K562 (cell line): ENCODE data around the gene DYRK1A. TPM values are rescaled to one million over a fixed set of nuclear protein-coding genes. Genes with fewer than 3 reads are reported as not detected.

Experiments
- EGR1 ChIP-seq: fragments of 450-650 bp; conservative IDR thresholded peaks from 2 replicates; pipeline ENCODE4 v1.6.1; 2017; ENCODE audit warnings: mild to moderate bottlenecking
- ETV1 ChIP-seq: fragments of 450-650 bp; conservative IDR thresholded peaks from 2 replicates; pipeline ENCODE4 v1.6.1; 2016; ENCODE audit warnings: missing genetic modification characterization, control low read depth, low read depth, missing compliant biosample characterization
- FOXA3 ChIP-seq, 2 experiments: fragments of 450-650 bp in 1 of 2; sonication (generic) in 1 of 2; formaldehyde crosslinking; IDR thresholded peaks in 1 of 2; conservative IDR thresholded peaks in 1 of 2; 2 replicates each; pipeline versions ENCODE4 v1.4.0 to v1.8.0; 2020 to 2022; ENCODE audit warnings: mild to moderate bottlenecking in 2 of 2, missing genetic modification reagents in 1 of 2
- GATA2 ChIP-seq: sonication (generic); formaldehyde crosslinking; IDR thresholded peaks from 2 replicates; pipeline ENCODE4 v1.4.0; 2020; ENCODE audit warnings: mild to moderate bottlenecking, missing genetic modification reagents
- HMGN3 ChIP-seq: IDR thresholded peaks from 2 replicates; pipeline ENCODE4 v1.6.1; 2011; ENCODE audit warnings: borderline replicate concordance, low read depth, mild to moderate bottlenecking, mixed read lengths, low read length; ENCODE audit not compliant: insufficient read length; ENCODE audit errors: extremely low read depth
- KLF16 ChIP-seq: IDR thresholded peaks from 2 replicates; pipeline ENCODE4 v1.6.1; 2016; ENCODE audit warnings: antibody characterized with exemption
- NCOA1 ChIP-seq: fragments of 450-650 bp; IDR thresholded peaks from 2 replicates; pipeline ENCODE4 v1.6.1; 2016; ENCODE audit warnings: low read depth
- NFIX ChIP-seq: fragments of 250-450 bp; sonication (Bioruptor Pico); IDR thresholded peaks from 2 replicates; pipeline ENCODE4 v1.4.0; 2020; ENCODE audit warnings: low read depth, mild to moderate bottlenecking, moderate library complexity
- PML ChIP-seq: IDR thresholded peaks from 2 replicates; pipeline ENCODE4 v1.6.1; 2012; ENCODE audit warnings: low read length, inconsistent platforms
- POLR3G ChIP-seq: IDR thresholded peaks from 2 replicates; pipeline ENCODE4 v1.6.1; 2011; ENCODE audit not compliant: insufficient read length, insufficient replicate concordance; ENCODE audit errors: extremely low read depth
- PYGO2 ChIP-seq: fragments of 450-650 bp; IDR thresholded peaks from 2 replicates; pipeline ENCODE4 v1.6.1; 2016; ENCODE audit warnings: mild to moderate bottlenecking, missing genetic modification characterization, moderate library complexity, missing compliant biosample characterization
- RBBP5 ChIP-seq: fragments of 200-600 bp; sonication (generic); IDR thresholded peaks from 2 replicates; pipeline ENCODE4 v1.6.1; 2012; ENCODE audit warnings: borderline replicate concordance, mild to moderate bottlenecking, low read length, control low read depth, inconsistent platforms; ENCODE audit not compliant: insufficient read depth, poor library complexity, severe bottlenecking
- SIX5 ChIP-seq, 2 experiments: IDR thresholded peaks; 2 replicates each; pipeline ENCODE4 v1.6.1; 2011; ENCODE audit warnings: low read length in 2 of 2, borderline replicate concordance in 1 of 2, low read depth in 1 of 2, mild to moderate bottlenecking in 1 of 2, moderate library complexity in 1 of 2; ENCODE audit not compliant: insufficient read depth in 1 of 2
- TARDBP ChIP-seq: fragments of 450-650 bp; IDR thresholded peaks from 2 replicates; pipeline ENCODE4 v1.6.1; 2016
- TCF7 ChIP-seq: sonication (generic); IDR thresholded peaks from 2 replicates; pipeline ENCODE4 v1.6.1; 2016; ENCODE audit warnings: antibody characterized with exemption, borderline replicate concordance
- ZNF239 ChIP-seq: fragments of 250-450 bp; sonication (Bioruptor Pico); IDR thresholded peaks from 2 replicates; pipeline ENCODE4 v1.4.0; 2020; ENCODE audit warnings: mild to moderate bottlenecking
- ZNF384 ChIP-seq: IDR thresholded peaks from 2 replicates; pipeline ENCODE4 v1.6.1; 2012; ENCODE audit warnings: low read depth, low read length, improper control_type of control experiment
- ZNF699 ChIP-seq: fragments of 250-450 bp; sonication (Bioruptor Pico); IDR thresholded peaks from 2 replicates; pipeline ENCODE4 v1.8.0; 2021; ENCODE audit warnings: mild to moderate bottlenecking, moderate library complexity; ENCODE audit not compliant: insufficient replicate concordance
- ZNF780A ChIP-seq: fragments of 250-450 bp; sonication (Bioruptor Pico); IDR thresholded peaks from 2 replicates; pipeline ENCODE4 v1.5.0; 2021; ENCODE audit warnings: mild to moderate bottlenecking
- polyA plus RNA-seq, 8 experiments: library from polyadenylated mRNA; depleted of rRNA in 4 of 8; stranded (reverse) in 5 of 8; unstranded in 3 of 8; fragments of >200 nt; fragmentation: Nextera tagmentation in 2 of 8; fragmentation: Illumina TruSeq in 1 of 8; extraction: Ambion mirVana in 2 of 8; extraction: Trizol in 1 of 8; gene quantifications; 2 replicates each; pipeline versions ENCODE4 v1.2.1 to v1.2.3, GENCODE V29; 2011 to 2014; ENCODE audit warnings: inconsistent platforms in 1 of 8, missing spikeins in 1 of 8
- total RNA-seq, 7 experiments: library from RNA; depleted of rRNA in 6 of 7; stranded (reverse); fragments of >200 nt in 6 of 7; fragmentation: Illumina TruSeq in 2 of 7; extraction: Trizol in 2 of 7; gene quantifications; 2 replicates each; pipeline versions ENCODE4 v1.2.1 to v1.2.3, GENCODE V29; 2011 to 2021; ENCODE audit warnings: low replicate concordance in 1 of 7
- TF ChIP-seq, protein P1 (sequence below): fragments of 250-450 bp; sonication (Bioruptor Pico); IDR thresholded peaks from 2 replicates; pipeline ENCODE4 v1.8.0; 2021; ENCODE audit warnings: mild to moderate bottlenecking, moderate library complexity
- TF ChIP-seq, protein P2 (sequence below): fragments of 250-450 bp; sonication (Bioruptor Pico); IDR thresholded peaks from 2 replicates; pipeline ENCODE4 v1.4.0; 2020
- TF ChIP-seq, protein P3 (sequence below): fragments of 450-650 bp; IDR thresholded peaks from one replicate; pipeline ENCODE4 v1.6.1; 2018; ENCODE audit warnings: mild to moderate bottlenecking, moderate library complexity; ENCODE audit not compliant: partially characterized antibody
- TF ChIP-seq, protein P4 (sequence below): sonication (generic); formaldehyde crosslinking; IDR thresholded peaks from 2 replicates; pipeline ENCODE4 v1.9.0; 2022; ENCODE audit warnings: mild to moderate bottlenecking, missing genetic modification reagents
- TF ChIP-seq, protein P5 (sequence below): sonication (generic); formaldehyde crosslinking; IDR thresholded peaks from 2 replicates; pipeline ENCODE4 v1.8.1; 2023; ENCODE audit warnings: mild to moderate bottlenecking, missing genetic modification reagents, moderate library complexity

The DYRK1A gene
- total and polyA plus RNA-seq, 9 of the 15 experiments (the other 6 are each of a cell fraction or from before 2014, with no cell fraction given), result 3.7 to 64.8 (median 42.3) TPM

DNA sequence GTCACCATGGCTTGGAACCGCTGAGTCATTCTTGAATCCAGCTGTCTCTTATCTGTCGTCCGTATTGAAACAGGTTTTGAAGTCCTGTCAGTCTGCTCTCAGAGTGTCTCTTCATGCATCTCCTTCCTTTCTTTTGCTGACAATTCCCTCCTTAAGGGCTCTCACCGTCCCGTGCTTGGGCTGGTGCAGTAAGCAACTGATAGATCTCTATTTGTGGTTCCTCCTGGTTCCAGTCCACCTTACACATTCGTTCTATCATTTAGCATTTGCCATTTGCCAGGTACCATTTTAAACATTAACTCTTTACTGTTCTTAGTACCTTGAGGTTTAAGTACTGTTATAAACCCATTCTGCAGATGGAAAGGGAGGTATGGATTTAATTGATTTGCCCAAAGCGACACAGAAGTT, 88.9 kb downstream of the DYRK1A start (continued):
- peak; percentile 88 for TF ChIP-seq GATA2 (CRISPR knock-in tag)
- no peak for TF ChIP-seq NFIX (CRISPR knock-in tag)
- TF ChIP-seq, protein P1, sequence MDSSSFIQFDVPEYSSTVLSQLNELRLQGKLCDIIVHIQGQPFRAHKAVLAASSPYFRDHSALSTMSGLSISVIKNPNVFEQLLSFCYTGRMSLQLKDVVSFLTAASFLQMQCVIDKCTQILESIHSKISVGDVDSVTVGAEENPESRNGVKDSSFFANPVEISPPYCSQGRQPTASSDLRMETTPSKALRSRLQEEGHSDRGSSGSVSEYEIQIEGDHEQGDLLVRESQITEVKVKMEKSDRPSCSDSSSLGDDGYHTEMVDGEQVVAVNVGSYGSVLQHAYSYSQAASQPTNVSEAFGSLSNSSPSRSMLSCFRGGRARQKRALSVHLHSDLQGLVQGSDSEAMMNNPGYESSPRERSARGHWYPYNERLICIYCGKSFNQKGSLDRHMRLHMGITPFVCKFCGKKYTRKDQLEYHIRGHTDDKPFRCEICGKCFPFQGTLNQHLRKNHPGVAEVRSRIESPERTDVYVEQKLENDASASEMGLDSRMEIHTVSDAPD (CRISPR knock-in tag), result no peak
- peak; percentile 60; the same call in 1 of the 2 replicates for TF ChIP-seq TARDBP
- peak; percentile 96 to 99 for TF ChIP-seq FOXA3 (CRISPR knock-in tag; conservative IDR thresholded peaks at IDR 0.05 in 1 of 2, IDR thresholded peaks at IDR 0.05 in 1 of 2)
- TF ChIP-seq, protein P2, sequence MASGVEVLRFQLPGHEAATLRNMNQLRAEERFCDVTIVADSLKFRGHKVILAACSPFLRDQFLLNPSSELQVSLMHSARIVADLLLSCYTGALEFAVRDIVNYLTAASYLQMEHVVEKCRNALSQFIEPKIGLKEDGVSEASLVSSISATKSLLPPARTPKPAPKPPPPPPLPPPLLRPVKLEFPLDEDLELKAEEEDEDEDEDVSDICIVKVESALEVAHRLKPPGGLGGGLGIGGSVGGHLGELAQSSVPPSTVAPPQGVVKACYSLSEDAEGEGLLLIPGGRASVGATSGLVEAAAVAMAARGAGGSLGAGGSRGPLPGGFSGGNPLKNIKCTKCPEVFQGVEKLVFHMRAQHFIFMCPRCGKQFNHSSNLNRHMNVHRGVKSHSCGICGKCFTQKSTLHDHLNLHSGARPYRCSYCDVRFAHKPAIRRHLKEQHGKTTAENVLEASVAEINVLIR, result no peak
- 0 out of 2 replicates have a peak, but pooled peaks have one; percentile 33 for TF ChIP-seq ZNF384
- TF ChIP-seq TCF7, result no peak
- TF ChIP-seq, protein P3, sequence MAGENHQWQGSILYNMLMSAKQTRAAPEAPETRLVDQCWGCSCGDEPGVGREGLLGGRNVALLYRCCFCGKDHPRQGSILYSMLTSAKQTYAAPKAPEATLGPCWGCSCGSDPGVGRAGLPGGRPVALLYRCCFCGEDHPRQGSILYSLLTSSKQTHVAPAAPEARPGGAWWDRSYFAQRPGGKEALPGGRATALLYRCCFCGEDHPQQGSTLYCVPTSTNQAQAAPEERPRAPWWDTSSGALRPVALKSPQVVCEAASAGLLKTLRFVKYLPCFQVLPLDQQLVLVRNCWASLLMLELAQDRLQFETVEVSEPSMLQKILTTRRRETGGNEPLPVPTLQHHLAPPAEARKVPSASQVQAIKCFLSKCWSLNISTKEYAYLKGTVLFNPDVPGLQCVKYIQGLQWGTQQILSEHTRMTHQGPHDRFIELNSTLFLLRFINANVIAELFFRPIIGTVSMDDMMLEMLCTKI, result no peak
- peak; percentile 41; the same call in 1 of the 2 replicates for TF ChIP-seq ETV1
- TF ChIP-seq POLR3G, result no peak
- TF ChIP-seq ZNF780A, result no peak
- TF ChIP-seq SIX5 (IDR thresholded peaks at IDR 0.05; ENCODE audit: borderline replicate concordance in 1 of 2, insufficient read depth in 1 of 2, low read depth in 1 of 2, low read length in 2 of 2), result no peak
- TF ChIP-seq, protein P4, sequence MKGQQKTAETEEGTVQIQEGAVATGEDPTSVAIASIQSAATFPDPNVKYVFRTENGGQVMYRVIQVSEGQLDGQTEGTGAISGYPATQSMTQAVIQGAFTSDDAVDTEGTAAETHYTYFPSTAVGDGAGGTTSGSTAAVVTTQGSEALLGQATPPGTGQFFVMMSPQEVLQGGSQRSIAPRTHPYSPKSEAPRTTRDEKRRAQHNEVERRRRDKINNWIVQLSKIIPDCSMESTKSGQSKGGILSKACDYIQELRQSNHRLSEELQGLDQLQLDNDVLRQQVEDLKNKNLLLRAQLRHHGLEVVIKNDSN (CRISPR knock-in tag), result no peak
- TF ChIP-seq, protein P5, sequence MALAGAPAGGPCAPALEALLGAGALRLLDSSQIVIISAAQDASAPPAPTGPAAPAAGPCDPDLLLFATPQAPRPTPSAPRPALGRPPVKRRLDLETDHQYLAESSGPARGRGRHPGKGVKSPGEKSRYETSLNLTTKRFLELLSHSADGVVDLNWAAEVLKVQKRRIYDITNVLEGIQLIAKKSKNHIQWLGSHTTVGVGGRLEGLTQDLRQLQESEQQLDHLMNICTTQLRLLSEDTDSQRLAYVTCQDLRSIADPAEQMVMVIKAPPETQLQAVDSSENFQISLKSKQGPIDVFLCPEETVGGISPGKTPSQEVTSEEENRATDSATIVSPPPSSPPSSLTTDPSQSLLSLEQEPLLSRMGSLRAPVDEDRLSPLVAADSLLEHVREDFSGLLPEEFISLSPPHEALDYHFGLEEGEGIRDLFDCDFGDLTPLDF (CRISPR knock-in tag), result no peak
- TF ChIP-seq HMGN3, result no peak
- TF ChIP-seq ZNF239, result no peak
- TF ChIP-seq PML, result 0 out of 2 replicates have a peak, but pooled peaks have one; percentile 41
- TF ChIP-seq KLF16, result peak; percentile 80
- no peak for TF ChIP-seq EGR1
- peak; percentile 44; the same call in 1 of the 2 replicates for TF ChIP-seq NCOA1
- TF ChIP-seq RBBP5, result no peak
- no peak for TF ChIP-seq PYGO2
- TF ChIP-seq ZNF699 (CRISPR knock-in tag), result no peak
